Mesenchymal stem cell (in vitro differentiated cells and primary cell): Measurements from ENCODE around the gene CUEDC1.

Experiments used
- DNase-seq: peaks from one replicate; pipeline ENCODE4 v3.0.0-alpha.2; 2013
- H2AFZ ChIP-seq: one replicate; pipeline ENCODE4 v1.6.1; 2013; ENCODE audit warnings: low read depth, mild to moderate bottlenecking, control low read depth, inconsistent platforms, low read length, moderate library complexity
- H2AK5ac ChIP-seq: 2 replicates; pipeline ENCODE4 v1.6.1; 2013; ENCODE audit warnings: low read length, moderate library complexity, mild to moderate bottlenecking, inconsistent platforms; ENCODE audit not compliant: severe bottlenecking
- H2BK120ac ChIP-seq: one replicate; pipeline ENCODE4 v1.6.1; 2013; ENCODE audit warnings: low read depth, mild to moderate bottlenecking, inconsistent platforms, low read length, moderate library complexity
- H2BK12ac ChIP-seq, 2 experiments: one replicate each; pipeline ENCODE4 v1.6.1; 2013; ENCODE audit warnings: inconsistent platforms in 2 of 2, low read length in 2 of 2, mild to moderate bottlenecking in 2 of 2, moderate library complexity in 2 of 2, control low read depth in 1 of 2
- H2BK15ac ChIP-seq: one replicate; pipeline ENCODE4 v1.6.1; 2013; ENCODE audit warnings: mild to moderate bottlenecking, low read depth, inconsistent platforms; ENCODE audit not compliant: poor library complexity, severe bottlenecking
- H2BK5ac ChIP-seq: 2 replicates; pipeline ENCODE4 v1.6.1; 2013; ENCODE audit warnings: low read depth, mild to moderate bottlenecking, low read length, control low read depth, inconsistent platforms; ENCODE audit not compliant: poor library complexity, severe bottlenecking
- H3K14ac ChIP-seq, 2 experiments: one replicate each; pipeline ENCODE4 v1.6.1; 2013; ENCODE audit warnings: inconsistent platforms in 2 of 2, low read length in 2 of 2, control low read depth in 1 of 2, mild to moderate bottlenecking in 1 of 2, moderate library complexity in 1 of 2
- H3K18ac ChIP-seq, 2 experiments: one replicate each; pipeline ENCODE4 v1.6.1; 2013; ENCODE audit warnings: inconsistent platforms in 2 of 2, low read length in 2 of 2, control low read depth in 1 of 2, low read depth in 1 of 2, mild to moderate bottlenecking in 1 of 2
- H3K23ac ChIP-seq, 2 experiments: one replicate each; pipeline ENCODE4 v1.6.1; 2013; ENCODE audit warnings: inconsistent platforms in 2 of 2, low read length in 2 of 2, mild to moderate bottlenecking in 2 of 2, moderate library complexity in 2 of 2, control low read depth in 1 of 2
- H3K27ac ChIP-seq: 2 replicates; pipeline ENCODE4 v1.5.1; 2013; ENCODE audit warnings: mild to moderate bottlenecking, moderate library complexity, low read length, control low read depth, inconsistent platforms; ENCODE audit not compliant: poor library complexity, severe bottlenecking
- H3K27me3 ChIP-seq, 2 experiments: 2 replicates each; pipeline versions ENCODE4 v1.6.1 to v1.7.0; 2013; ENCODE audit warnings: low read length in 2 of 2, mild to moderate bottlenecking in 2 of 2, moderate library complexity in 2 of 2, control low read depth in 1 of 2, inconsistent platforms in 1 of 2; ENCODE audit not compliant: control insufficient read depth in 1 of 2, insufficient read depth in 1 of 2
- H3K36me3 ChIP-seq, 2 experiments: 2 replicates each; pipeline versions ENCODE4 v1.6.1 to v1.7.0; 2013; ENCODE audit warnings: low read length in 2 of 2, control low read depth in 1 of 2, inconsistent platforms in 1 of 2, low read depth in 1 of 2, mild to moderate bottlenecking in 1 of 2; ENCODE audit not compliant: insufficient read depth in 2 of 2, control insufficient read depth in 1 of 2
- H3K4ac ChIP-seq, 2 experiments: one replicate each; pipeline ENCODE4 v1.6.1; 2013; ENCODE audit warnings: inconsistent platforms in 2 of 2, low read length in 2 of 2, mild to moderate bottlenecking in 2 of 2, moderate library complexity in 2 of 2, control low read depth in 1 of 2, low read depth in 1 of 2
- H3K4me1 ChIP-seq: 2 replicates; pipeline ENCODE4 v1.6.1; 2013; ENCODE audit warnings: low read depth, low read length, control low read depth; ENCODE audit not compliant: control insufficient read depth, insufficient read depth
- H3K4me2 ChIP-seq: 2 replicates; pipeline ENCODE4 v1.6.1; 2013; ENCODE audit warnings: low read length, mild to moderate bottlenecking, inconsistent platforms; ENCODE audit not compliant: poor library complexity, severe bottlenecking
- H3K4me3 ChIP-seq, 2 experiments: 2 replicates each; pipeline versions ENCODE4 v1.5.1 to v1.7.0; 2013; ENCODE audit warnings: low read length in 2 of 2, mild to moderate bottlenecking in 2 of 2, control low read depth in 1 of 2, low read depth in 1 of 2; ENCODE audit not compliant: insufficient read depth in 1 of 2
- H3K79me1 ChIP-seq: replicated peaks from 2 replicates; pipeline ENCODE4 v1.6.1; 2013; ENCODE audit warnings: mild to moderate bottlenecking, control low read depth, low read length, inconsistent platforms; ENCODE audit not compliant: poor library complexity, severe bottlenecking
- H3K9ac ChIP-seq: 2 replicates; pipeline ENCODE4 v1.7.0; 2013; ENCODE audit warnings: mild to moderate bottlenecking, low read length, moderate library complexity
- H3K9me3 ChIP-seq: 2 replicates; pipeline ENCODE4 v1.7.0; 2013; ENCODE audit warnings: mild to moderate bottlenecking, low read length; ENCODE audit not compliant: control insufficient read depth
- H4K8ac ChIP-seq: one replicate; pipeline ENCODE4 v1.6.1; 2013; ENCODE audit warnings: inconsistent platforms, mild to moderate bottlenecking, low read length, moderate library complexity
- H4K91ac ChIP-seq: one replicate; pipeline ENCODE4 v1.6.1; 2013; ENCODE audit warnings: mild to moderate bottlenecking, low read length, inconsistent platforms
- WGBS: methylation state at CpG from one replicate; pipeline ENCODE4 v1.1.7; 2013; ENCODE audit warnings: mixed read lengths; 5-methylcytosine and 5-hydroxymethylcytosine counted together

Gene CUEDC1

GRCh38 chr17:57852955-57853328 lies 102.3 kb downstream of the CUEDC1 start:
- Histone ChIP-seq H3K36me3 (peaks cover 1 to 3% of the 10 kb centered on the region in 2 experiments), H3K79me1 (peaks cover 9% of the 10 kb centered on the region), H2BK5ac (no peak overlapping the region), H3K23ac (no peak overlapping the region), H3K27me3 (no peaks in the 10 kb centered on the region), H3K9ac (no peak overlapping the region), H4K8ac (no peak overlapping the region), H2BK15ac (no peak overlapping the region), H2BK12ac (no peak overlapping the region), H3K4me1 (peaks cover 10% of the 10 kb centered on the region), H3K14ac (no peak overlapping the region), H3K18ac (no peak overlapping the region), H3K4me2 (no peak overlapping the region), H4K91ac (no peak overlapping the region), H3K27ac (no peak overlapping the region), H2AFZ (no peak overlapping the region), H3K4ac (no peak overlapping the region), H2BK120ac (no peak overlapping the region), H3K9me3 (no peaks in the 10 kb centered on the region), H2AK5ac (no peak overlapping the region), H3K4me3 (no peak overlapping the region)
- WGBS, result 69% methylated on average over 5 of the region's 6 CpGs
- DNase-seq, result no peak

- H3K4me1 ChIP-seq, result peaks cover 12% of the 10 kb centered on the region
- no peak overlapping the region for H2BK12ac ChIP-seq
- no peak overlapping the region for H2BK5ac ChIP-seq
- H3K4me3 ChIP-seq, result no peak overlapping the region
- no peak overlapping the region for H3K9ac ChIP-seq
- no peak overlapping the region for H2BK15ac ChIP-seq
- H3K4ac ChIP-seq, result no peak overlapping the region
- H3K18ac ChIP-seq, result no peak overlapping the region
- no peak overlapping the region for H3K23ac ChIP-seq
- H2AK5ac ChIP-seq, result no peak overlapping the region
- no peaks in the 10 kb centered on the region for H3K27me3 ChIP-seq
- no peak overlapping the region for H2AFZ ChIP-seq
- H3K79me1 ChIP-seq, result peaks cover 13% of the 10 kb centered on the region
- H3K9me3 ChIP-seq, result no peaks in the 10 kb centered on the region
- H2BK120ac ChIP-seq, result no peak overlapping the region
- no peak overlapping the region for H3K4me2 ChIP-seq
- H4K8ac ChIP-seq, result no peak overlapping the region
- DNase-seq, result no peak
- no peak overlapping the region for H3K27ac ChIP-seq
- H3K14ac ChIP-seq, result no peak overlapping the region
- H4K91ac ChIP-seq, result no peak overlapping the region
- 67% methylated on average over 9 of the region's 9 CpGs for WGBS
- H3K36me3 ChIP-seq, result peaks cover 4 to 7% of the 10 kb centered on the region in 2 experiments
These were observed 102.9 kb downstream of the CUEDC1 start for GRCh38 chr17:57852092-57852954.

GRCh38 chr17:57849874-57850754 lies 105.1 kb downstream of the CUEDC1 start, which contains the start of gene MRPS23:
MRPS23 (minus strand) TSS chr17:57850044; CDS start chr17:57850010, 34 bp downstream.
- Histone ChIP-seq H4K8ac (peak within 1 kb of the TSS; percentile 97), H3K4me3 (peak within 1 kb of the TSS; percentile 93 to 94), H2BK12ac (peak within 1 kb of the TSS in 1 of 2 experiments; percentile 73), H3K36me3 (peaks cover 7 to 12% of the 10 kb centered on the region in 2 experiments), H3K4me1 (peaks cover 14% of the 10 kb centered on the region), H3K4me2 (peak within 1 kb of the TSS; percentile 90), H2BK120ac (no peak within 1 kb of the TSS), H4K91ac (peak within 1 kb of the TSS; percentile 87), H3K18ac (peak within 1 kb of the TSS; percentile 88 to 89), H3K27me3 (no peaks in the 10 kb centered on the region), H3K79me1 (peaks cover 16% of the 10 kb centered on the region), H2BK15ac (no peak within 1 kb of the TSS), H3K23ac (no peak within 1 kb of the TSS), H2BK5ac (peak within 1 kb of the TSS; percentile 15), H3K9ac (peak within 1 kb of the TSS; percentile 95), H2AFZ (peak within 1 kb of the TSS; percentile 81), H2AK5ac (peak within 1 kb of the TSS; percentile 87), H3K14ac (peak within 1 kb of the TSS in 1 of 2 experiments; percentile 91), H3K27ac (peak within 1 kb of the TSS; percentile 74), H3K9me3 (no peaks in the 10 kb centered on the region), H3K4ac (peak within 1 kb of the TSS; percentile 29 to 86)
- 8% methylated on average over 52 of the region's 57 CpGs for WGBS
- DNase-seq, result peak; percentile 99
